HepG2 (cell line): ENCODE measurements around the gene KLHL3. TPM values are rescaled to one million over a fixed set of nuclear protein-coding genes. Genes with fewer than 3 reads are reported as not detected.

ENCODE experiments used
- FOXP4 ChIP-seq: sonication (generic); formaldehyde crosslinking; IDR thresholded peaks from 2 replicates; pipeline ENCODE4 v1.4.0; 2020; ENCODE audit warnings: missing genetic modification reagents
- ISX ChIP-seq: sonication (generic); formaldehyde crosslinking; conservative IDR thresholded peaks from 2 replicates; pipeline ENCODE4 v1.5.0; 2020; ENCODE audit warnings: missing genetic modification reagents
- KLF11 ChIP-seq: IDR thresholded peaks from 2 replicates; pipeline ENCODE4 v1.6.1; 2016; ENCODE audit warnings: missing compliant biosample characterization
- MED1 ChIP-seq: sonication (generic); formaldehyde crosslinking; IDR thresholded peaks from 2 replicates; pipeline ENCODE4 v1.4.0; 2020; ENCODE audit warnings: missing genetic modification reagents
- TAF1 ChIP-seq: sonication (generic); formaldehyde crosslinking; IDR thresholded peaks from 2 replicates; pipeline ENCODE4 v1.4.0; 2020; ENCODE audit warnings: missing genetic modification reagents
- TFDP1 ChIP-seq: IDR thresholded peaks from 2 replicates; pipeline ENCODE4 v1.6.1; 2016; ENCODE audit warnings: missing compliant biosample characterization, missing genetic modification reagents, borderline replicate concordance
- THAP8 ChIP-seq: sonication (generic); formaldehyde crosslinking; IDR thresholded peaks from 2 replicates; pipeline ENCODE4 v1.5.1; 2020; ENCODE audit warnings: missing genetic modification reagents, mild to moderate bottlenecking, borderline replicate concordance
- TP53 ChIP-seq: sonication (generic); formaldehyde crosslinking; conservative IDR thresholded peaks from 2 replicates; pipeline ENCODE4 v1.4.0; 2020; ENCODE audit warnings: missing genetic modification reagents
- ZKSCAN1 ChIP-seq: fragments of 150-350 bp; IDR thresholded peaks from 2 replicates; pipeline ENCODE4 v1.6.1; 2014; ENCODE audit warnings: low read length
- ZNF768 ChIP-seq: sonication (generic); formaldehyde crosslinking; IDR thresholded peaks from 2 replicates; pipeline ENCODE4 v1.4.0; 2020; ENCODE audit warnings: missing genetic modification reagents
- polyA plus RNA-seq, 8 experiments: library from polyadenylated mRNA; depleted of rRNA in 3 of 8; stranded (reverse) in 7 of 8; unstranded in 1 of 8; fragments of >200 nt; fragmentation: Illumina TruSeq in 4 of 8; extraction: Trizol in 4 of 8; gene quantifications; 2 replicates each; pipeline versions ENCODE4 v1.2.1 to v1.2.3, GENCODE V29; 2011 to 2016; ENCODE audit warnings: low read depth in 4 of 8, missing spikeins in 1 of 8, mixed read lengths in 1 of 8; ENCODE audit not compliant: insufficient read depth in 1 of 8
- total RNA-seq, 5 experiments: library from RNA; depleted of rRNA; stranded (reverse); fragments of >200 nt; fragmentation: Illumina TruSeq; extraction: Trizol; gene quantifications; 2 replicates each; pipeline ENCODE4 v1.2.3, GENCODE V29; 2016; ENCODE audit warnings: low read depth in 1 of 5
- TF ChIP-seq, protein P1 (sequence below): sonication (generic); formaldehyde crosslinking; conservative IDR thresholded peaks from 2 replicates; pipeline ENCODE4 v1.4.0; 2020; ENCODE audit warnings: missing genetic modification reagents

KLHL3 gene
- total and polyA plus RNA-seq, 2 of the 13 experiments (the other 11 are each of a cell fraction or from before 2014, with no cell fraction given), result 0.02 to 0.08 TPM

GRCh38 chr5:137730336-137730735 is 5.6 kb downstream of the KLHL3 start (continued):
- TF ChIP-seq FOXP4 (CRISPR knock-in tag), result no peak
- TF ChIP-seq THAP8 (CRISPR knock-in tag), result no peak
- TF ChIP-seq ISX (CRISPR knock-in tag), result no peak
- no peak for TF ChIP-seq TFDP1
- no peak for TF ChIP-seq KLF11 (CRISPR knock-in tag)
- TF ChIP-seq, protein P1, sequence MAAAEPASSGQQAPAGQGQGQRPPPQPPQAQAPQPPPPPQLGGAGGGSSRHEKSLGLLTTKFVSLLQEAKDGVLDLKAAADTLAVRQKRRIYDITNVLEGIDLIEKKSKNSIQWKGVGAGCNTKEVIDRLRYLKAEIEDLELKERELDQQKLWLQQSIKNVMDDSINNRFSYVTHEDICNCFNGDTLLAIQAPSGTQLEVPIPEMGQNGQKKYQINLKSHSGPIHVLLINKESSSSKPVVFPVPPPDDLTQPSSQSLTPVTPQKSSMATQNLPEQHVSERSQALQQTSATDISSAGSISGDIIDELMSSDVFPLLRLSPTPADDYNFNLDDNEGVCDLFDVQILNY (CRISPR knock-in tag), result no peak
- TF ChIP-seq TAF1 (CRISPR knock-in tag), result no peak
- TF ChIP-seq MED1, result no peak
- no peak for TF ChIP-seq ZKSCAN1
- no peak for TF ChIP-seq ZNF768
- TF ChIP-seq TP53 (CRISPR knock-in tag), result no peak
